Astrocyte (in vitro differentiated cells and primary cell): ENCODE measurements around the gene RBM17. TPM values are rescaled to one million over a fixed set of nuclear protein-coding genes. Genes with fewer than 3 reads are reported as not detected.
"Not testable (repeated sequence)": the region's sequence is repeated elsewhere in the genome, so short reads cannot be mapped to it uniquely, and the experiment has no call there.

ENCODE experiments used
- DNase-seq: peaks from one replicate; pipeline ENCODE4 v3.0.0-alpha.2; 2010; ENCODE audit warnings: low read depth
- FAIRE-seq: peaks from 2 replicates; lab custom pipeline; 2011; peaks lifted over from hg19 to GRCh38; lab: Jason Lieb, UNC
- H2AFZ ChIP-seq: 2 replicates; pipeline ENCODE4 v1.6.0; 2012; ENCODE audit warnings: low read depth, low read length, inconsistent platforms
- H3K27ac ChIP-seq: 2 replicates; pipeline ENCODE4 v1.5.1; 2011; ENCODE audit warnings: low read depth, low read length, inconsistent platforms
- H3K27me3 ChIP-seq: 2 replicates; pipeline ENCODE4 v1.6.0; 2011; ENCODE audit warnings: low read length, inconsistent platforms; ENCODE audit not compliant: insufficient read depth
- H3K36me3 ChIP-seq: 2 replicates; pipeline ENCODE4 v1.5.1; 2011; ENCODE audit warnings: low read length, inconsistent platforms; ENCODE audit not compliant: insufficient read depth
- H3K4me1 ChIP-seq: 2 replicates; pipeline ENCODE4 v1.5.1; 2011; ENCODE audit warnings: low read length, inconsistent platforms; ENCODE audit not compliant: insufficient read depth
- H3K4me2 ChIP-seq: 2 replicates; pipeline ENCODE4 v1.6.0; 2012; ENCODE audit warnings: low read length, inconsistent platforms
- H3K4me3 ChIP-seq: 2 replicates; pipeline ENCODE4 v1.5.1; 2011; ENCODE audit warnings: low read depth, mild to moderate bottlenecking, low read length, inconsistent platforms; ENCODE audit not compliant: insufficient read depth
- H3K79me2 ChIP-seq: 2 replicates; pipeline ENCODE4 v1.6.0; 2012; ENCODE audit warnings: mild to moderate bottlenecking, low read length, inconsistent platforms; ENCODE audit not compliant: insufficient read depth
- H3K9ac ChIP-seq: 2 replicates; pipeline ENCODE4 v1.6.0; 2012; ENCODE audit warnings: mild to moderate bottlenecking, low read length, inconsistent platforms
- H3K9me3 ChIP-seq: 2 replicates; pipeline ENCODE4 v1.5.1; 2012; ENCODE audit warnings: low read depth, mild to moderate bottlenecking, low read length, inconsistent platforms; ENCODE audit not compliant: insufficient read depth
- H4K20me1 ChIP-seq: 2 replicates; pipeline ENCODE4 v1.6.0; 2012; ENCODE audit warnings: low read length, inconsistent platforms; ENCODE audit not compliant: insufficient read depth
- H3K27ac Mint-ChIP-seq: one replicate; pipeline ENCODE4 v1.8.0; 2021; ENCODE audit warnings: mild to moderate bottlenecking, mixed read lengths; ENCODE audit not compliant: unreplicated experiment
- H3K27me3 Mint-ChIP-seq: one replicate; pipeline ENCODE4 v1.8.0; 2021; ENCODE audit warnings: low read depth, mixed read lengths; ENCODE audit not compliant: unreplicated experiment
- H3K36me3 Mint-ChIP-seq: one replicate; pipeline ENCODE4 v1.8.0; 2021; ENCODE audit warnings: low read depth, mixed read lengths; ENCODE audit not compliant: unreplicated experiment
- H3K4me1 Mint-ChIP-seq: one replicate; pipeline ENCODE4 v1.8.0; 2021; ENCODE audit warnings: low read depth, mixed read lengths; ENCODE audit not compliant: unreplicated experiment
- H3K4me3 Mint-ChIP-seq: one replicate; pipeline ENCODE4 v1.8.0; 2021; ENCODE audit warnings: mild to moderate bottlenecking, moderate library complexity, mixed read lengths; ENCODE audit not compliant: unreplicated experiment
- H3K9me3 Mint-ChIP-seq: one replicate; pipeline ENCODE4 v1.8.0; 2021; ENCODE audit warnings: mild to moderate bottlenecking, mixed read lengths; ENCODE audit not compliant: unreplicated experiment
- CTCF ChIP-seq: IDR thresholded peaks from 2 replicates; pipeline ENCODE4 v1.5.1; 2011; ENCODE audit warnings: low read depth, mild to moderate bottlenecking, inconsistent platforms, low read length, moderate library complexity; ENCODE audit not compliant: insufficient read depth
- microRNA-seq: library from miRNA; unstranded; fragments of <30 nt; microRNA quantifications from one replicate; pipeline ENCODE4 v1.2.0, GENCODE V29; 2020
- total RNA-seq: library from RNA; stranded (reverse); gene quantifications from 2 replicates; pipeline ENCODE4 v1.2.1, GENCODE V29; 2021

The RBM17 gene
- total RNA-seq, 1 donor from 2014 or later: 71.3 TPM

GRCh38 chr10:6165221-6165725 lies 76.4 kb downstream of the RBM17 start:
- FAIRE-seq (no peak), DNase-seq (no peak)
- no peak overlapping the region for H3K27ac Mint-ChIP-seq
- peaks cover 28% of the 10 kb centered on the region for H3K4me1 Mint-ChIP-seq
- Histone ChIP-seq H3K4me2 (peak overlapping the region; percentile 90), H3K4me3 (no peak overlapping the region), H4K20me1 (peaks cover 36% of the 10 kb centered on the region), H3K27ac (no peak overlapping the region), H3K4me1 (peaks cover 12% of the 10 kb centered on the region), H3K9me3 (no peaks in the 10 kb centered on the region), H2AFZ (no peak overlapping the region), H3K27me3 (no peaks in the 10 kb centered on the region), H3K9ac (no peak overlapping the region), H3K79me2 (peaks cover 82% of the 10 kb centered on the region), H3K36me3 (no peaks in the 10 kb centered on the region)
- H3K36me3 Mint-ChIP-seq: peaks cover 7% of the 10 kb centered on the region
- TF ChIP-seq CTCF: no peak
- no peaks in the 10 kb centered on the region for H3K27me3 Mint-ChIP-seq
- H3K4me3 Mint-ChIP-seq: peak overlapping the region; percentile 16
- no peaks in the 10 kb centered on the region for H3K9me3 Mint-ChIP-seq

- not testable (repeated sequence) for H3K9me3 Mint-ChIP-seq, FAIRE-seq, H3K27me3 Mint-ChIP-seq, H3K36me3 Mint-ChIP-seq, H3K4me2 ChIP-seq, H3K36me3 ChIP-seq, H3K27ac Mint-ChIP-seq, H2AFZ ChIP-seq, DNase-seq, H3K27me3 ChIP-seq, H3K9ac ChIP-seq, H3K27ac ChIP-seq, H3K9me3 ChIP-seq, H3K4me3 ChIP-seq, H3K4me3 Mint-ChIP-seq
- H3K4me1 Mint-ChIP-seq: peaks cover 32% of the 10 kb centered on the region
- H3K79me2 ChIP-seq: peaks cover 82% of the 10 kb centered on the region
- H4K20me1 ChIP-seq: peaks cover 41% of the 10 kb centered on the region
- peaks cover 16% of the 10 kb centered on the region for H3K4me1 ChIP-seq
These were observed 77.1 kb downstream of the RBM17 start for GRCh38 chr10:6165933-6166332.

Small RNAs within 50 kb of the gene (microRNA-seq; reads per million reads assigned to microRNA genes)
- gene MIR3155A (not detected), gene MIR3155B (not detected)

Other genes starting within 250 kb of the RBM17 start
- gene ANKRD16, start 199.1 kb upstream of the RBM17 start, total RNA-seq: 4.9 TPM in 2 replicates
- gene FBH1, start 198.8 kb upstream of the RBM17 start, total RNA-seq: 71.5 and 73.3 TPM in 2 replicates
- gene IL15RA, start 111.5 kb upstream of the RBM17 start, total RNA-seq: 2.9 and 3.1 TPM in 2 replicates
- gene IL2RA, start 26.7 kb upstream of the RBM17 start, total RNA-seq: not detected in 2 replicates
- gene PFKFB3, start 113.9 kb downstream of the RBM17 start, total RNA-seq: 52.4 and 53.4 TPM in 2 replicates